ENCODE data around the gene SUZ12. TPM values are rescaled to one million over a fixed set of nuclear protein-coding genes. Genes with fewer than 3 reads are reported as not detected.

SUZ12 gene
- total and polyA plus RNA-seq, 2 experiments from 2014 or later, result 22.3 to 39.8 TPM

- TF ChIP-seq ZNF462 (CRISPR knock-in tag; IDR thresholded peaks at IDR 0.05), result no peak
- no peak for TF ChIP-seq ZNF331 (CRISPR knock-in tag; IDR thresholded peaks at IDR 0.05; ENCODE audit: low read depth)
- TF ChIP-seq ZNF114 (CRISPR knock-in tag; IDR thresholded peaks at IDR 0.05), result no peak
- no peak for TF ChIP-seq JUNB (IDR thresholded peaks at IDR 0.05; ENCODE audit: unreplicated experiment)
- no peak for TF ChIP-seq CREB1 (CRISPR knock-in tag; IDR thresholded peaks at IDR 0.05; ENCODE audit: low read depth)
- TF ChIP-seq POLR2AphosphoS5 (IDR thresholded peaks at IDR 0.05; ENCODE audit: low read depth), result no peak
- no peak for TF ChIP-seq EZH2phosphoT487 (IDR thresholded peaks at IDR 0.05; ENCODE audit: unreplicated experiment)
- TF ChIP-seq ETS1 (IDR thresholded peaks at IDR 0.05), result no peak
- no peak for TF ChIP-seq STAT1 (IDR thresholded peaks at IDR 0.05; ENCODE audit: unreplicated experiment)
Measured at GRCh38 chr17:32007463-32008298, 70.9 kb downstream of the SUZ12 start (continued).
